Spinal cord (tissue), 10 donors: ENCODE measurements around the gene PTPRH. TPM values are rescaled to one million over a fixed set of nuclear protein-coding genes. Genes with fewer than 3 reads are reported as not detected.

ENCODE experiments used
- DNase-seq, 6 donors: peaks; one replicate each; pipeline versions ENCODE4 v3.0.0 to v3.0.0-alpha.2; 2013 to 2015; ENCODE audit warnings: low spot score in 6 of 6, low read depth in 4 of 6
- H3K27ac ChIP-seq: one replicate; pipeline ENCODE4 v1.5.1; 2013; ENCODE audit warnings: low read depth, low read length, control low read depth
- H3K27me3 ChIP-seq: one replicate; pipeline ENCODE4 v1.6.1; 2013; ENCODE audit warnings: low read length; ENCODE audit not compliant: control insufficient read depth, insufficient read depth
- H3K36me3 ChIP-seq: one replicate; pipeline ENCODE4 v1.6.1; 2013; ENCODE audit warnings: low read length; ENCODE audit not compliant: control insufficient read depth, insufficient read depth
- H3K4me1 ChIP-seq: one replicate; pipeline ENCODE4 v1.6.1; 2013; ENCODE audit warnings: low read length; ENCODE audit not compliant: control insufficient read depth, insufficient read depth
- H3K4me3 ChIP-seq: one replicate; pipeline ENCODE4 v1.5.1; 2013; ENCODE audit warnings: low read depth, low read length, control low read depth
- H3K9me3 ChIP-seq: one replicate; pipeline ENCODE4 v1.6.1; 2013; ENCODE audit warnings: low read length; ENCODE audit not compliant: control insufficient read depth, insufficient read depth
- WGBS: methylation state at CpG from one replicate; pipeline ENCODE4 v1.1.5; 2013; ENCODE audit warnings: missing lambda C conversion rate; ENCODE audit not compliant: insufficient coverage; 5-methylcytosine and 5-hydroxymethylcytosine counted together
- polyA plus RNA-seq, 2 donors: library from polyadenylated mRNA; unstranded; fragments of 120-200 nt; gene quantifications; one replicate each; pipeline ENCODE4 v1.2.1, GENCODE V29; 2013; ENCODE audit not compliant: insufficient read length in 2 of 2
- total RNA-seq, 2 donors: library from RNA; depleted of rRNA in 1 of 2; stranded (reverse); fragments of 120-200 nt in 1 of 2; fragments of >200 nt in 1 of 2; gene quantifications; one replicate each; pipeline versions ENCODE4 v1.2.3 to v1.2.4, GENCODE V29; 2013 to 2014
- donor health status: healthy.

PTPRH gene
- total and polyA plus RNA-seq, 4 donors = 1.4 to 4.5 (median 2.3) TPM

- Histone ChIP-seq H3K27me3 (no peaks in the 10 kb centered on the region), H3K36me3 (peaks cover 72% of the 10 kb centered on the region), H3K27ac (no peak overlapping the region), H3K4me3 (no peak overlapping the region), H3K4me1 (peaks cover 39% of the 10 kb centered on the region), H3K9me3 (no peaks in the 10 kb centered on the region)
- 87% methylated on average over 16 of the region's 21 CpGs for WGBS
- DNase-seq = no peak
These were observed 43.7 kb upstream of the PTPRH start for GRCh38 chr19:55252760-55253663.

DNA sequence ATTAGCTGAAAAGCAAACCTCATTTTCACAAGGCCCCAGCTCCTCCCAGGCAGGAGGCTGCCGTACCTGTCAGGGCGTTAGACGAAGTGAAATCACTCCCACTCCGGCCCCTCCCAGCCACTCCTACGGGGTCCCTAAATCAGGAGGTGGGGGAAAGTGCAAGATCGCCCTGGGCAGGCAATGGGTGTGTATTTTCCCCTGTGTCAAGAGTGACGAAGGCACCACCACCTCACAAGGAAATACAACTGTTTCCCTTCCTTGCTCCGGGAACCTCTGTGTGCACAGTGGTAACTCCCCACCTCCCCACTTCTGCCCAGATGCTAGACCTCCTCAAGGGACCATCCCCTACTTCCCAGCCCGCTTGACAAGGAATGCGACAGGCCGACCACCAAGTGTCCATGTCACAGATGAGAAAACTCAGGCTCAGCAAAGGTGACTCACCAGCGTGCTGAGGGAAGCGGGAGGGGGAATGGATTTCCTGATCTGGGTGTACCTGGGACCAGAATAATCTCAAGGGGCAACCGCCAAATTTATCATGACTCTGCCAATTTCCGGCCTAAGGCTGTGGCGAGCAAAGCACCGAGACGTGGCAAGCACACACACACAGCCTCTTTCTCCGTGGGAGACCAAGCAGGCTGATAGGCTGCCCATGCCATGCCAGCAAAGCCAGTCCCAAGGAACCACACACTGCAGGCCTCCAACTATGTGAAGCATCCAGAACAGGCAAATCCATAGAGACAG lies 42.2 kb upstream of the PTPRH start:
- WGBS = 81% methylated on average over 12 of the region's 19 CpGs

GRCh38 chr19:55250262-55251036 lies 41.1 kb upstream of the PTPRH start:
- Histone ChIP-seq H3K27me3 (no peaks in the 10 kb centered on the region), H3K36me3 (peaks cover 89% of the 10 kb centered on the region), H3K4me1 (peaks cover 14% of the 10 kb centered on the region), H3K27ac (no peak overlapping the region), H3K4me3 (no peak overlapping the region), H3K9me3 (no peaks in the 10 kb centered on the region)
- no peak for DNase-seq
- WGBS = 93% methylated on average over 18 of the region's 18 CpGs

More for the DNA sequence above, 42.2 kb upstream of the PTPRH start:
- Histone ChIP-seq H3K4me3 (no peak overlapping the region), H3K27me3 (no peaks in the 10 kb centered on the region), H3K4me1 (peaks cover 24% of the 10 kb centered on the region), H3K27ac (no peak overlapping the region), H3K9me3 (no peaks in the 10 kb centered on the region), H3K36me3 (peaks cover 81% of the 10 kb centered on the region)
- no peak for DNase-seq

DNA sequence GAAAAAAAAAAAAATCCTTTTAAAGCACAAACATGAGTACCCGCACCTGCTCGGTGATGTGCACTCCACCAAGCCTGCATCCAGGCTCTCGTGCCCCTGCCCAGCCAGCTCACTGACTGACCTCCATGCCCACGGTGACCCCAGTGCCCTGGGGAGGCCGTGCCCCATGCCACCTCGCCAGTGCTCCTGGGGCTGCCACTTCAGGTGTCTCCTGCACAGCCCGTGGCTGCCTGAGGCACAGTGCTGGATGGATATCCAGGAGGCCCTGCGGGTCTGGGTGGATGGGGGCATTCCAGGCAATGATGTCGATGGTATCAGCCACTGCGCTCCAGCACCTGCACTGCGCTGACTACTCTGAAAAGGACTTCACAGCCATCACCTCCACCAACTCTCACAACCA lies 40.5 kb upstream of the PTPRH start:
- Histone ChIP-seq H3K36me3 (peaks cover 91% of the 10 kb centered on the region), H3K4me3 (no peak overlapping the region)
- WGBS = 91% methylated on average over 9 of the region's 11 CpGs

GRCh38 chr19:55248704-55249103 lies 39.4 kb upstream of the PTPRH start:
- peaks cover 4% of the 10 kb centered on the region for H3K4me1 ChIP-seq
- no peak overlapping the region for H3K27ac ChIP-seq
- H3K27me3 ChIP-seq = no peaks in the 10 kb centered on the region
- peaks cover 92% of the 10 kb centered on the region for H3K36me3 ChIP-seq
- WGBS = 94% methylated on average over 6 of the region's 9 CpGs
- H3K4me3 ChIP-seq = no peak overlapping the region
- H3K9me3 ChIP-seq = no peaks in the 10 kb centered on the region
- no peak for DNase-seq

More for the DNA sequence above, 40.5 kb upstream of the PTPRH start:
- Histone ChIP-seq H3K9me3 (no peaks in the 10 kb centered on the region), H3K4me1 (peaks cover 9% of the 10 kb centered on the region), H3K27ac (no peak overlapping the region), H3K27me3 (no peaks in the 10 kb centered on the region)
- DNase-seq = no peak

DNA sequence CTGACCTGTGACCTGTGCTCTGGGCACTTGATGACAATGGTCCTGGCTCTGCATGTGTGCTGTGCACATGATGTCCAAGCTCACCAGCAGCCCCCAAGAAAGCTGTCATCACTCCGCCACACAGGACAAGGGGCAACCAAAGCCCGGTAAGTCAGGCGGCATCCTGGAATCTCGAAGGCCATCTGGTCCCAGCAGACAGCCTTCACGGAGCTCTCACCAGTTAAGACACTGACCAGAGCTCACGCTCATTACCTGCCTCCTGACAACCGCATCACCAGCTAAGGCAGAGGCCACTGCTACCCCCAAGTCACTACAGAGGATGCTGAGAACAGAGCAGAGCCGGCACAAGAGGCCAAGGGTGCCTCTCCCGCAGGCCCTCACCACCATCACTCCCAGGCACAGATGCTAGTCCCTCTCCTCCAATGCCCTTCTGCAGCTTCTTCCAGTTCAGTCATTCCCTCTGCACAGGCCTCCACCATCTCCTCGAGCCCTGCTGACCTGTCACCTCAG lies 38.9 kb upstream of the PTPRH start:
- Histone ChIP-seq H3K27me3 (no peaks in the 10 kb centered on the region), H3K4me1 (peaks cover 2% of the 10 kb centered on the region), H3K4me3 (no peak overlapping the region), H3K9me3 (no peaks in the 10 kb centered on the region), H3K36me3 (peaks cover 94% of the 10 kb centered on the region), H3K27ac (no peak overlapping the region)
- 90% methylated on average over 10 of the region's 10 CpGs for WGBS
- no peak for DNase-seq

DNA sequence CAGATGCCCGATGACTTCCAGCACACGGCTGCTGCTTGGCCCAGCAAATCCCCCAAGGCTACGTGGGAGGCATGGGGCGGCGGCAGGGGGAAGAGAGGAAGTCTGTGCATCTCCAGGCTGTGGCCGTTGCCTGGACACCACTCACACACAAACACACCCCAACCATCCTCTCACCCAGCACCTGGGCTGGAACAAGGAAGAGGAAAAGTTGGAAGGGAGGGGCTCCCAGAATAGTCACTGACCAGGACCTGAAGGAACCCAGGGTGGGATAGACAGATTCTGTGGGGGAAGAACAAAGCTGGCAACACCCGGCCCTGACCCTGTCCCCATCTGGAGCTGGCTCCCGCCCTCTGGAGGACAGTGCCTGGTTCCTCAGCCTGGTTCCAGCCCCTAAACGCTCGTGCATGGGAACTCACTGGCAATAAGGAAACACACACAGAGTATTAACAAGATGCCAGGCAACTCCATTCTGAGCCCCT lies 38.4 kb upstream of the PTPRH start:
- DNase-seq = no peak
- H3K27me3 ChIP-seq = no peaks in the 10 kb centered on the region
- WGBS = 61% methylated on average over 4 of the region's 10 CpGs
- peaks cover 94% of the 10 kb centered on the region for H3K36me3 ChIP-seq
- no peak overlapping the region for H3K4me3 ChIP-seq
- no peaks in the 10 kb centered on the region for H3K4me1 ChIP-seq
- no peak overlapping the region for H3K27ac ChIP-seq
- no peaks in the 10 kb centered on the region for H3K9me3 ChIP-seq

DNA sequence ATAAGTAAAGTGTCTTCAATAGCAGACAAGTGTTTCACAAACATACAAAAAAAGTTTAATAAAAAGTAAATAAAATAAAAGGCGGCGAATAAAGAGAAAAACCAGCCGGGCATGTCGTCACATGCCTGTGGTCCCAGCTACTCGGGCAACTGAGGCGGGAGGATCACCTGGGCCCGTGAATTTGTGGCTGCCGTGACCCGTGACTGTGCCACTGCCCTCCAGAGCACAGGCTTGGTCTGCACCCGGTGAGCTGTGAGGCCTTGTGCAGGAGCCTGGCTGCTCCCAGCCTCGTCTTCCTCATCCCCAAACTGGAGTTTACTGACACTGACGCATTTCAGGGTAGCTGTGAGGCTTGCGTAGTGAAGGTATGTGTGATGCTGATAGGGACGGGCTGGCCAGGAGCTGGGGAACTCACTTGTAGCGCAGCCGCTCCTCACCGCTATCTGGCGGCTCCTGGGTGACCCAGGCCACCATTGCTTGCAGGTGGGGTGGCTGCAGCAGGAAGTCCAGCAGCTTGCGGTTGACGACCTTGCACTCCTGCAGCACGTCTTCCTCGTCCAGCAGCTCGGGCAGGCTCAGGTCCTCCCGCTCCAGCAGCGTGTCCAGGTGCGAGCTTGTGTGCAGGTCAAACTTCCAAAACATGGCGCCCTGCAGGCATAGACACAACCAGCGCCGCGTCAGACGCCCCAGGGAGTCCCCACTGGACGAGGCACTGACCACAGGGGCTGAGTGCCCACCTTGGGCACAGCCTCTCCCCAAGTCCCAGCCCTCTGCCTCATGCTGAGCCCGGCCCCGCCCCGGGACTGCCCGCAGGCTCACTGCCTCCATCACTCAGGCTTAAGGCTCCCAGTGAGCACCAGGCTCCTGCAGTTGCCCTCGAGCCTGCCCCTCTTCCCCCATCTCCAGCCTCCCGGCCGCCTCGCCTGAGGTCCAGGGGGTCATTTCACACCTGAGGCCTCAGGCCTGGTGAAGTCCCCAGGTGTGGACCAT lies 37.5 kb upstream of the PTPRH start:
- no peak for DNase-seq
- H3K9me3 ChIP-seq = no peaks in the 10 kb centered on the region
- no peaks in the 10 kb centered on the region for H3K4me1 ChIP-seq
- no peak overlapping the region for H3K4me3 ChIP-seq
- peaks cover 96% of the 10 kb centered on the region for H3K36me3 ChIP-seq
- no peak overlapping the region for H3K27ac ChIP-seq
- 92% methylated on average over 40 of the region's 40 CpGs for WGBS
- no peaks in the 10 kb centered on the region for H3K27me3 ChIP-seq
